GM21529 (cell line): ENCODE measurements around the gene TTLL9.

Experiments
- ATAC-seq: cut with Tn5 transposase; IDR thresholded peaks from one replicate; pipeline ENCODE4 v1.9.1; 2021; ENCODE audit not compliant: unreplicated experiment

Gene TTLL9

DNA sequence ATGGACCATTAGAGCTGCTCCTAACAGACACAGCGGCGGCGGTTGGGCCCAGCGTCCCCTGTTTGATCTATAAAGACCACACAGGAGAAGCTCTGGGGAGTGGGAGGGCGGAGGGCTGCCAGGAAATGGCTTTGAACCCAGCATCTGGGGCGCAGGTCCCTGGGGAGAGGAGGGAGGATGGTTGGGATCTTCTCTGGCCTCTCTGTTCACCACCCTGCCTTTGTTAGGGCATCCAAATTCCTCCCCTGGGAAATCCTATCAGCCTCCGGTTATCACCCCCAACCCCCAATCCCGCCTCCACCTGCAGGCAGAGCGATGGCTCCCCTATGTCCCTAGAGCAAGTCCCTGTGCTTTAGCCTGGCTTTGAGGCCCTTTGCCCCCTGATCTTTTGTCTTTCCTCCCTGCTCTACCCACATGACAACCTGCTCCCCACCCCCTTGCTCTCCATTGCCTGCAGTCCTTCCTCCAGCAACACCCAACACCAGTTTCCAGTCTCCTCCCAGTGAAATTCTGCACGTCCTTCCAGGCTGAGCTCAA, 104.6 kb downstream of the TTLL9 start:
- no peak for ATAC-seq

DNA sequence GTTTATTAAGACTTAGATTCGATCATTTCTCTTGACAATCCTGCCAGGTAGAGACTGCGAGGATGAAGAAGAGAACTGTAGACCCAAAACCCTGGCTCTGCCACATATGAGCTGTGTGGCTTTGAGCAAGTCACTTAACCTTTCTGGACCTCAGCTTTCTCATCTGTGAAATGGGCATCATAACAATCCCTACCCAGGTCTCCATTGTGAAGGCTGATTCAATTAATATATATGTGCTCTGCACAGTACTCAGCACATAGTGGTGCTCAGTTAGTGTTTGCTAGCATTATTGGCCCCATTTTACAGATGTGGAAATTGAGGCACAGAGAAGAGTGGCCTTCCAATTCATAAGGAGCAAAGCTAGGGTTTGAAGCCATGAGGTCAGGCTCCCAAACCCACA, 105.4 kb downstream of the TTLL9 start:
- no peak for ATAC-seq

GRCh38 chr20:31977080-31977479, 106.6 kb downstream of the TTLL9 start:
- no peak for ATAC-seq

- ATAC-seq: no peak
Observed at GRCh38 chr20:31979713-31980426, 109.4 kb downstream of the TTLL9 start.

GRCh38 chr20:31981784-31982183, 111.3 kb downstream of the TTLL9 start:
- no peak for ATAC-seq

DNA sequence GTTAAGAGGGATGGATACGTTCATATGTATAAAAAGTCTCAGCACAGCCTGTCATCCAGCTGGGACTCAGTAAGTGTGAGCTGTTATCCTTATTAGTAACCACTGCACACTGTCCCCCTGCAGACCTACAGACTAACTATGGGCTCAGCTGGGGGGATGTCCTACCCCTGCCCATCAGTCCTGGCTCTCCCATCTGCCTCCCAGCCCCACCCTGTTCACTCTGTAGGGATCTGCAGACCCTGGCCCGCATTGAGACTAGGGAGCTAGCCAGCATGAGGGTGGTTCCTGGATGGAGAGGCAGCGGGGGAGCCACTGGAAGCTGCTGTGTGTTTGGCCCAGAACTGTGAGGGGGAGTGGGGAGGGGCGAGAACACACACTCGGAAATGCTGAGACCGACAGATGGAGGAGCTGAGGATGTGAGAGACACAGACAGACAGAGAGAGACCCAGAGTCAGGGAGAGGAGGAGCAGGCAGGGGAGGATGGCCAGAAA, 114.6 kb downstream of the TTLL9 start:
- no peak for ATAC-seq

DNA sequence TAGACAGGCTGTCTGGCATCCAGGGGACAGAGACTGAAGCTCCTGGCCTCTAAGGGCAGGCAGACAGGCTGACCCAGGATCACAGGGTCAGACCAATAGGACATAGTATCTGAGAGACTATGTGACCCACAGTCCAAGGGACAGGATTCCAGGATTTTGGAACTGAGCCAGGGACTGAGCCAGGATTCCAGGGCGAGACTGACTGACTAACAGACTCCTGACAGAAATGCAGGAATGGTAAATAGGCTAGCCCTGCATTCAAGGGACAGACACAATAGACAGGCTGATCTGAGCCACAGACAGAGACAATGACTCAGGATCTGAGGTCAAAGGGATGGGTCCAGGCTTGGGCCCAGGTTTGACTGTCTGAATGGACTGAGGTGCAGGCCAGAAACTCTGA, 117.3 kb downstream of the TTLL9 start:
- no peak for ATAC-seq

DNA sequence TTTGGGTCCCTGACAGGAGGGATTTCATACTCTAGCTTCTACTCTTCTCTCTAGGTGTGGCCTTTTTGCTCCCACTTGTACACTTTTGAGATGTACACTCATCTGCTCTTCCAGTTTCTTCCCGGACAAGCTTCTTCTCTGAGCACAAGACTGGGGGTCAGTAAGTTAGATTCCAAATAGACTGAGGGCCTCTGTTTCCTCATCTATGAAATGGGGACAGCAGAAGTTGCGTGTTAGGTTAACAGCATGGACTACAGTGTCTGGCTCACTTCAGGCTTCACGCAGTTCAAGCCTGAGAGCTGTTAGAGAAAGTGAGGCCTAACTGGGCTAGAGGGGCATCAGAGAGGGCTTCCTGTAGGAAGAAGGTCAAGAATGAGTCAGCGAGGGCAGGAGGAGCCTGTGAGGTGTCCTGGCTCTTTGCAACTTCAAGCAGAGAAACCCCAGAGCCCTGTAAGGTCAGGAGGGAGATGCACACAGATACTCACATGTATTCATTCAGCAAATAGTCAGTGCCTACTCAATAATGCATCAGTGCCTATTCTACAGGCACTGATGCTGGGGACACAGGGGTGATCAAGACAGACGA, 118.1 kb downstream of the TTLL9 start:
- no peak for ATAC-seq

GRCh38 chr20:31989030-31989645, 118.7 kb downstream of the TTLL9 start:
- ATAC-seq: no peak

- ATAC-seq: no peak
Observed at GRCh38 chr20:31990641-31991338, 120.4 kb downstream of the TTLL9 start.

DNA sequence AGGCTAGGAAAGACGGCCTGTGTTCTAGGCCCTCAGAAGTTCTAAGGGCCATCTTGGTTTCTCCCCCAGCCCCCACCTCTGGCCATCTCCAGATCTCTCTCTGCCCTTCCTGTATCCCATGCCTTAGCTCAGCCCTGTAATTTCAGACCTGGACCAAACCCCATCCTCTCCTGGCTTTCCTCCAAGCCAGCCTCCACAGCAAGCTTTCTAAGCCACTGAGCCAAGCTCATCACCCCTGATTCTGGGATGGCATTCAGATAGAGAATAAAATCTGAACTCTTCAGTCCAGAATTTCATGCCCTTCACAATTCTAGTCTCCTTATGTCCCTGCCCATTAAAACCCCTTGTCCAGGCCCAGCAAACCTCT, 120.9 kb downstream of the TTLL9 start:
- no peak for ATAC-seq

GRCh38 chr20:31992086-31992485, 121.7 kb downstream of the TTLL9 start:
- no peak for ATAC-seq
